ENCODE data around the gene KCTD4.
A peak's percentile ranks its signal among the peaks of the same experiment; 100 is the strongest.
"Not testable (repeated sequence)": the region's sequence is repeated elsewhere in the genome, so short reads cannot be mapped to it uniquely, and the experiment has no call there.

Gene KCTD4

DNA sequence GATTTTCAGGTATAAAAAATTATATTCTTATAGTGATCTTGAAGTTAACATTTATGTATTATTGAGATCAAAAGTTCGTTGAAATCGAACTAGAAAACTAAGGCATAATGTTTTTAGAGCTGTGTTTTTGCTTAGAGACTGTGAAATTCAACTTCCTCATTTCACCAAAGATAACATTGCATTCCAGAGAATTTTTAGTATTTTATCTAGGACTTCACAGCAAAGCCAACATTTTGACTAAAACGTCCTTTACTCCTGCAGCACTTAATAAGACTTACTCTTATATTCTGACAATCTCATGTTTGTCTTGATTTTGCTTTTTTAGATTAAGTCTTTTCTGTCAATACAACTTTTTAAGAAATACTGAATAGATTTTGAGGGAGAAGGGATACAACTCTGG is 4.7 kb downstream of the KCTD4 start:
- Histone ChIP-seq H3K4me1 (ENCODE audit: control insufficient read depth, insufficient read depth, low read length, unreplicated experiment) (peaks cover 60% of the 10 kb centered on the region), H2AFZ (ENCODE audit: low read length, unreplicated experiment) (no peak overlapping the region), H3K27ac (ENCODE audit: low read depth, low read length) (peak overlapping the region; percentile 11; the same call in 1 of the 2 replicates), H3K79me2 (ENCODE audit: control insufficient read depth, insufficient read depth, low read length, unreplicated experiment) (peaks cover 8% of the 10 kb centered on the region), H3K27me3 (ENCODE audit: insufficient read depth, low read length) (no peaks in the 10 kb centered on the region), H3K4me3 (ENCODE audit: low read depth, low read length) (no peak overlapping the region), H3K36me3 (ENCODE audit: insufficient read depth, low read length) (no peaks in the 10 kb centered on the region)

GRCh38 chr13:45195421-45195820 is 5.4 kb downstream of the KCTD4 start:
- no peaks in the 10 kb centered on the region for H3K36me3 ChIP-seq (ENCODE audit: insufficient read depth, low read length)
- H3K4me1 ChIP-seq (ENCODE audit: control insufficient read depth, insufficient read depth, low read length, unreplicated experiment) = peaks cover 54% of the 10 kb centered on the region
- H3K79me2 ChIP-seq (ENCODE audit: control insufficient read depth, insufficient read depth, low read length, unreplicated experiment) = peaks cover 8% of the 10 kb centered on the region
- no peak overlapping the region for H2AFZ ChIP-seq (ENCODE audit: low read length, unreplicated experiment)
- H3K27me3 ChIP-seq (ENCODE audit: insufficient read depth, low read length) = no peaks in the 10 kb centered on the region
- H3K4me3 ChIP-seq (ENCODE audit: low read depth, low read length) = peak overlapping the region; percentile 9; the same call in 1 of the 2 replicates
- peak overlapping the region; percentile 32; the same call in 1 of the 2 replicates for H3K27ac ChIP-seq (ENCODE audit: low read depth, low read length)

- Histone ChIP-seq H3K27me3 (ENCODE audit: insufficient read depth, low read length) (no peaks in the 10 kb centered on the region), H3K27ac (ENCODE audit: low read depth, low read length) (no peak overlapping the region), H3K4me3 (ENCODE audit: low read depth, low read length) (no peak overlapping the region), H3K4me1 (ENCODE audit: control insufficient read depth, insufficient read depth, low read length, unreplicated experiment) (peaks cover 47% of the 10 kb centered on the region), H2AFZ (ENCODE audit: low read length, unreplicated experiment) (no peak overlapping the region), H3K36me3 (ENCODE audit: insufficient read depth, low read length) (no peaks in the 10 kb centered on the region), H3K79me2 (ENCODE audit: control insufficient read depth, insufficient read depth, low read length, unreplicated experiment) (peaks cover 8% of the 10 kb centered on the region)
Measured at GRCh38 chr13:45194081-45194939, 6.5 kb downstream of the KCTD4 start.

- no peak overlapping the region for H2AFZ ChIP-seq (ENCODE audit: low read length, unreplicated experiment)
- H3K4me3 ChIP-seq (ENCODE audit: low read depth, low read length) = no peak overlapping the region
- no peaks in the 10 kb centered on the region for H3K27me3 ChIP-seq (ENCODE audit: insufficient read depth, low read length)
- H3K4me1 ChIP-seq (ENCODE audit: control insufficient read depth, insufficient read depth, low read length, unreplicated experiment) = peaks cover 38% of the 10 kb centered on the region
- no peaks in the 10 kb centered on the region for H3K36me3 ChIP-seq (ENCODE audit: insufficient read depth, low read length)
- H3K79me2 ChIP-seq (ENCODE audit: control insufficient read depth, insufficient read depth, low read length, unreplicated experiment) = peaks cover 2% of the 10 kb centered on the region
- no peak overlapping the region for H3K27ac ChIP-seq (ENCODE audit: low read depth, low read length)
Measured at GRCh38 chr13:45191874-45192273, 9.0 kb downstream of the KCTD4 start.

DNA sequence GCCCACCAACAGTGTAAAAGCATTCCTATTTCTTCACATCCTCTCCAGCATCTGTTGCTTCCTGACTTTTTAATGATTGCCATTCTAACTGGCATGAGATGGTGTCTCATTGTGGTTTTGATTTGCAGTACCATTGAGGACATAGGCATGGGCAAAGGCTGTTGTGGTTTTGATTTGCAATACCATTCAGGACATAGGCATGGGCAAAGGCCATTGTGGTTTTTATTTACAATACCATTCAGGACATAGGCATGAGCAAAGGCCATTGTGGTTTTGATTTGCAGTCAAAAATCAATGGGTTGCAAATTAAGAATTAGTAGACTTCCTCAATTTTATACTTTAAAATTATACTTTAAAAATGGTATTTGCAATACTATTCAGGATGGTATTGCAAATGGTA is 11.3 kb downstream of the KCTD4 start:
- not testable (repeated sequence) for H3K27ac ChIP-seq (ENCODE audit: low read depth, low read length); H3K4me3 ChIP-seq (ENCODE audit: low read depth, low read length); H3K27me3 ChIP-seq (ENCODE audit: insufficient read depth, low read length); H3K36me3 ChIP-seq (ENCODE audit: insufficient read depth, low read length); H3K79me2 ChIP-seq (ENCODE audit: control insufficient read depth, insufficient read depth, low read length, unreplicated experiment); H2AFZ ChIP-seq (ENCODE audit: low read length, unreplicated experiment)
- H3K4me1 ChIP-seq (ENCODE audit: control insufficient read depth, insufficient read depth, low read length, unreplicated experiment) = peaks cover 16% of the 10 kb centered on the region

- not testable (repeated sequence) for H3K27me3 ChIP-seq (ENCODE audit: insufficient read depth, low read length); H3K36me3 ChIP-seq (ENCODE audit: insufficient read depth, low read length); H3K4me3 ChIP-seq (ENCODE audit: low read depth, low read length); H2AFZ ChIP-seq (ENCODE audit: low read length, unreplicated experiment); H3K27ac ChIP-seq (ENCODE audit: low read depth, low read length); H3K79me2 ChIP-seq (ENCODE audit: control insufficient read depth, insufficient read depth, low read length, unreplicated experiment)
- H3K4me1 ChIP-seq (ENCODE audit: control insufficient read depth, insufficient read depth, low read length, unreplicated experiment) = peaks cover 16% of the 10 kb centered on the region
Measured at GRCh38 chr13:45189077-45189476, 11.8 kb downstream of the KCTD4 start.

DNA sequence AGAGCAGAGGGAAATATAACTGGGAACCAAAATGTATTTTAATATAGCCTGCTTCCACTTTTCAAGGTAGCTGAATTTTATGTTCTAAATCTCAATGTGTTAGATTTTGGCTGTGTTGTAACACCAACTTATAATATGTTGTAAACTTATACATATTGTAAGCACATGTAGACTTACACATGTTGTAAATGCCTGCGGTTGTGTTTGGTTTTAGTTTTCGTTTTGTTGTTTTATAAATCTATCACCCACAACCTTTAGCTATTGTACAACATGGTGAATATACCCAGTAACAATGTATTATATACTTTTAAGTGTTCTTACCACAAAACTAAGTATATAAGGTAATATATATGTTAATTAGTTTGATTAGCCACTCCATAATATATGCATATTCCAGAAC is 15.6 kb downstream of the KCTD4 start:
- H3K27me3 ChIP-seq (ENCODE audit: insufficient read depth, low read length) = no peaks in the 10 kb centered on the region
- H3K4me1 ChIP-seq (ENCODE audit: control insufficient read depth, insufficient read depth, low read length, unreplicated experiment) = peaks cover 8% of the 10 kb centered on the region
- H3K4me3 ChIP-seq (ENCODE audit: low read depth, low read length) = no peak overlapping the region
- no peaks in the 10 kb centered on the region for H3K36me3 ChIP-seq (ENCODE audit: insufficient read depth, low read length)
- H2AFZ ChIP-seq (ENCODE audit: low read length, unreplicated experiment) = no peak overlapping the region
- H3K27ac ChIP-seq (ENCODE audit: low read depth, low read length) = no peak overlapping the region
- H3K79me2 ChIP-seq (ENCODE audit: control insufficient read depth, insufficient read depth, low read length, unreplicated experiment) = peaks cover 4% of the 10 kb centered on the region

DNA sequence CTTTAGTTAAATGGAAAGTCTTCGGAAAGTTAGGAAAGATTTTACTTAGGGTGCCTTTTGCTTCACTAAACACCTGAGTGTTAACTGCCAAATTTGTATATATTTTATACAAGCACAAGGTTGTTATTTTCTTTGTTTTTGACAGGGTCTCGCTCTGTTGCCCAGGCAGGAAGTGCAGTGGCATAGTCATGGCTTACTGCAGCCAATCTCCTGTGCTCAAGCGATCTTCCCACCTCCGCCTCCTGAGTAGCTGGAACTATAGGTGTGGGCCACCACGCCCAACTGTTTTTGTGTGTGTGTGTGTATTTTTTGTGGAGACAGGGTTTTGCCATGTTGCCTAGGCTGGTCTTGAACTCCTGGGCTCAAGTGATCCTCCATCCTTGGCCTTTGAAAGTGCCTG is 16.2 kb downstream of the KCTD4 start:
- no peak overlapping the region for H2AFZ ChIP-seq (ENCODE audit: low read length, unreplicated experiment)
- H3K27me3 ChIP-seq (ENCODE audit: insufficient read depth, low read length) = no peaks in the 10 kb centered on the region
- H3K36me3 ChIP-seq (ENCODE audit: insufficient read depth, low read length) = no peaks in the 10 kb centered on the region
- H3K4me1 ChIP-seq (ENCODE audit: control insufficient read depth, insufficient read depth, low read length, unreplicated experiment) = peaks cover 11% of the 10 kb centered on the region
- peaks cover 4% of the 10 kb centered on the region for H3K79me2 ChIP-seq (ENCODE audit: control insufficient read depth, insufficient read depth, low read length, unreplicated experiment)
- no peak overlapping the region for H3K27ac ChIP-seq (ENCODE audit: low read depth, low read length)
- H3K4me3 ChIP-seq (ENCODE audit: low read depth, low read length) = no peak overlapping the region

DNA sequence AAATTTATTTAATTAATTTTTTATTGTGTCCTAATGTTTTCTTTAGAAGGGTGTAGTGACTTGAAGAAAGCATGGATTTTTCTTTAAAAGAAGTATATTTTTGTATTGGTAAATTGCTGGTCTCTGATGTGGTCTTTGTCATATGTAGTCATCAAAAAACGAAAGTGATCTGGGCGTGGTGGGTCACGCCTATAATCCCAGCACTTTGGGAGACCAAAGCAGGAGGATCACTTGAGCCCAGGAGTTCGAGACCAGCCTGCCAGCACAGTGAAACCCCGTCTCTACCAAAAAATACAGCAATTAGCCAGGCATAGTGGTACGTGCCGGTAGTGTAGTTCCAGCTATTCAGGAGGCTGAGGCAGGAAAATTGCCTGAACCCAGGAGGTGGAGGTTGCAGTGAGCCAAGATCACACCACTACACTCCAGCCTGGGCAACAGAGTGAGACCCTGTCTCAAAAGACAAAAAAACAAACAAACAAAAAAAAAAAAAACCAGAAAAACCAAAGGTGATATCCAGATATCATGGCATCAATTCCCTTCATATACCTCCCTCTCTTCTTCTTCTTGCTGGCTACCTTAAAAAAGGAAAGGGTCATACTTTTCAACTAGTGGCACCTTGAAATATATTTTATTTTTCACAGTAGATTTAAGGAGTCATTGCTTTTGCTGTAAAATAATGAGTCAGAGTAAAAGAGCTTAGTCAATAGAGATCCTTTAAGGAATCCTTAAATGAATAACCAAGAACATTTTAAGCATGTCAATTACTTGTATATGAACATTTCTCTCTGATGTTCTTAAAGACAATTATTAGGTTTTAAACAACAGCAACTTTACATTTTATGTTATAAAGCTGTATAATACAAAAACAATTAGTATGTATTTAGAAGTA is 19.9 kb downstream of the KCTD4 start:
- no peaks in the 10 kb centered on the region for H3K36me3 ChIP-seq (ENCODE audit: insufficient read depth, low read length)
- H2AFZ ChIP-seq (ENCODE audit: low read length, unreplicated experiment) = no peak overlapping the region
- H3K4me1 ChIP-seq (ENCODE audit: control insufficient read depth, insufficient read depth, low read length, unreplicated experiment) = peaks cover 34% of the 10 kb centered on the region
- peaks cover 12% of the 10 kb centered on the region for H3K79me2 ChIP-seq (ENCODE audit: control insufficient read depth, insufficient read depth, low read length, unreplicated experiment)
- peak overlapping the region; percentile 7; the same call in 1 of the 2 replicates for H3K27ac ChIP-seq (ENCODE audit: low read depth, low read length)
- no peaks in the 10 kb centered on the region for H3K27me3 ChIP-seq (ENCODE audit: insufficient read depth, low read length)
- no peak overlapping the region for H3K4me3 ChIP-seq (ENCODE audit: low read depth, low read length)

DNA sequence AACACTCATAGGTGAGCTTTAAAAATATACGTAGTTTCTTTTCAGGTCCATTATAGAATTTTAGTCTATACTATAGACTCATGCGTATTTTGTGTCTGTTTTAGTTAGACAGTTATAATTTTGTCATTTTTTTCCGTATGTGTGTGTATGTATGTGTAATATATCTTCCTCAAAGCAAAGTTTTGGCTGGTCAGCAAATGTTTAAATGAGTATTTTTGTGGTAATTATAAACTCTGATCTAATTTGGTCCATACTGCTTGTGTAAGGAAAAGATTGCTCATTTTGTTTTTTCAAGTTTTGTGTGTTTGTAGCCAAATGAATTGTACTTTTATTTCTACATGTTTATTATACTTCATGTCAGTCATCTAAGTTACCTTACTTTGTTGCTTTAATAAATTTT is 20.5 kb downstream of the KCTD4 start:
- Histone ChIP-seq H3K79me2 (ENCODE audit: control insufficient read depth, insufficient read depth, low read length, unreplicated experiment) (peaks cover 12% of the 10 kb centered on the region), H3K4me1 (ENCODE audit: control insufficient read depth, insufficient read depth, low read length, unreplicated experiment) (peaks cover 34% of the 10 kb centered on the region), H3K27ac (ENCODE audit: low read depth, low read length) (no peak overlapping the region), H3K4me3 (ENCODE audit: low read depth, low read length) (no peak overlapping the region), H3K36me3 (ENCODE audit: insufficient read depth, low read length) (no peaks in the 10 kb centered on the region), H3K27me3 (ENCODE audit: insufficient read depth, low read length) (no peaks in the 10 kb centered on the region), H2AFZ (ENCODE audit: low read length, unreplicated experiment) (no peak overlapping the region)
